WTC11 (cell line): ENCODE data around the gene OSBPL9. TPM values are rescaled to one million over a fixed set of nuclear protein-coding genes. Genes with fewer than 3 reads are reported as not detected.

Experiments
- ATAC-seq: fragments of 200-7000 bp; cut with Tn5 transposase; 2 replicates; pipeline ENCODE4 v1.10.0; 2021; ENCODE audit warnings: mild to moderate bottlenecking, moderate library complexity
- CTCF ChIA-PET: fragments of 300-600 bp; sonication (Branson Sonifier 250); formaldehyde crosslinking; loops from one replicate; lab custom pipeline; 2021; ENCODE audit warnings: antibody characterized with exemption; lab: Charles Lee
- POLR2A ChIA-PET: fragments of 350-600 bp; sonication (Branson Sonifier 250); formaldehyde crosslinking; loops from one replicate; lab custom pipeline; 2021; ENCODE audit warnings: antibody characterized with exemption; lab: Charles Lee
- DNase-seq: peaks from one replicate; pipeline ENCODE4 v3.0.0; 2021; ENCODE audit warnings: low spot score
- H3K27ac Mint-ChIP-seq: 2 replicates; pipeline ENCODE4 v1.8.0; 2021; ENCODE audit warnings: mixed read lengths
- H3K27me3 Mint-ChIP-seq: 2 replicates; pipeline ENCODE4 v1.8.0; 2021; ENCODE audit warnings: low read depth, mild to moderate bottlenecking, moderate library complexity, mixed read lengths
- H3K36me3 Mint-ChIP-seq: 2 replicates; pipeline ENCODE4 v1.8.0; 2021; ENCODE audit warnings: mixed read lengths
- H3K4me1 Mint-ChIP-seq: 2 replicates; pipeline ENCODE4 v1.8.0; 2022; ENCODE audit warnings: mixed read lengths
- H3K4me3 Mint-ChIP-seq: 2 replicates; pipeline ENCODE4 v1.8.0; 2021; ENCODE audit warnings: mild to moderate bottlenecking, moderate library complexity, mixed read lengths
- H3K9me3 Mint-ChIP-seq: 2 replicates; pipeline ENCODE4 v1.8.0; 2021; ENCODE audit warnings: mixed read lengths
- ATF3 ChIP-seq: sonication (generic); formaldehyde crosslinking; conservative IDR thresholded peaks from 2 replicates; pipeline ENCODE4 v1.8.1; 2022; ENCODE audit warnings: mild to moderate bottlenecking, missing genetic modification reagents
- CREB1 ChIP-seq: sonication (generic); formaldehyde crosslinking; IDR thresholded peaks from 2 replicates; pipeline ENCODE4 v1.8.0; 2023; ENCODE audit warnings: mild to moderate bottlenecking, missing genetic modification reagents
- ETV6 ChIP-seq: sonication (generic); formaldehyde crosslinking; IDR thresholded peaks from 2 replicates; pipeline ENCODE4 v1.8.1; 2022; ENCODE audit warnings: mild to moderate bottlenecking, missing genetic modification reagents
- GTF2I ChIP-seq: fragments of 250-450 bp; sonication (Bioruptor Pico); conservative IDR thresholded peaks from 2 replicates; pipeline ENCODE4 v1.4.0; 2021; ENCODE audit warnings: mild to moderate bottlenecking
- KAT7 ChIP-seq: sonication (generic); formaldehyde crosslinking; IDR thresholded peaks from 2 replicates; pipeline ENCODE4 v1.8.1; 2023; ENCODE audit warnings: missing genetic modification reagents, mild to moderate bottlenecking, borderline replicate concordance
- MAX ChIP-seq: sonication (generic); formaldehyde crosslinking; IDR thresholded peaks from 2 replicates; pipeline ENCODE4 v1.8.0; 2022; ENCODE audit warnings: mild to moderate bottlenecking, missing genetic modification reagents
- NFE2L1 ChIP-seq: sonication (generic); formaldehyde crosslinking; IDR thresholded peaks from 2 replicates; pipeline ENCODE4 v1.8.1; 2023; ENCODE audit warnings: missing genetic modification reagents
- SMAD3 ChIP-seq: sonication (generic); formaldehyde crosslinking; IDR thresholded peaks from 2 replicates; pipeline ENCODE4 v1.8.0; 2022; ENCODE audit warnings: missing genetic modification reagents, mild to moderate bottlenecking, borderline replicate concordance
- TP53 ChIP-seq: sonication (generic); formaldehyde crosslinking; IDR thresholded peaks from 2 replicates; pipeline ENCODE4 v1.8.1; 2023; ENCODE audit warnings: mild to moderate bottlenecking, missing genetic modification reagents
- USF2 ChIP-seq: sonication (generic); formaldehyde crosslinking; IDR thresholded peaks from 2 replicates; pipeline ENCODE4 v1.8.1; 2023; ENCODE audit warnings: mild to moderate bottlenecking, missing genetic modification reagents, moderate library complexity
- ZMAT4 ChIP-seq: fragments of 250-450 bp; sonication (Bioruptor Pico); IDR thresholded peaks from 2 replicates; pipeline ENCODE4 v1.9.0; 2021; ENCODE audit warnings: mild to moderate bottlenecking
- ZNF396 ChIP-seq: fragments of 250-450 bp; sonication (Bioruptor Pico); IDR thresholded peaks from 2 replicates; pipeline ENCODE4 v1.8.0; 2021; ENCODE audit warnings: mild to moderate bottlenecking, moderate library complexity, borderline replicate concordance
- total RNA-seq: library from RNA; stranded (reverse); gene quantifications from 3 replicates; pipeline ENCODE4 v1.2.3, GENCODE V29; 2021
- TF ChIP-seq, protein P1 (sequence below): sonication (generic); formaldehyde crosslinking; IDR thresholded peaks from 2 replicates; pipeline ENCODE4 v1.8.1; 2022; ENCODE audit warnings: missing genetic modification reagents, borderline replicate concordance
- TF ChIP-seq, protein P2 (sequence below): sonication (generic); formaldehyde crosslinking; IDR thresholded peaks from 2 replicates; pipeline ENCODE4 v1.8.0; 2023; ENCODE audit warnings: mild to moderate bottlenecking, missing genetic modification reagents

Gene OSBPL9
- total RNA-seq, 1 experiment from 2014 or later = 55.6 TPM

GRCh38 chr1:51635615-51636014, 18.7 kb downstream of the OSBPL9 start (continued):
- TF ChIP-seq ZMAT4 (CRISPR knock-in tag) (no peak), CREB1 (CRISPR knock-in tag) (no peak), MAX (CRISPR knock-in tag) (no peak), TP53 (CRISPR knock-in tag) (no peak), ETV6 (CRISPR knock-in tag) (no peak), NFE2L1 (CRISPR knock-in tag) (no peak), ATF3 (CRISPR knock-in tag) (no peak), ZNF396 (CRISPR knock-in tag) (no peak)
- TF ChIP-seq, protein P1, sequence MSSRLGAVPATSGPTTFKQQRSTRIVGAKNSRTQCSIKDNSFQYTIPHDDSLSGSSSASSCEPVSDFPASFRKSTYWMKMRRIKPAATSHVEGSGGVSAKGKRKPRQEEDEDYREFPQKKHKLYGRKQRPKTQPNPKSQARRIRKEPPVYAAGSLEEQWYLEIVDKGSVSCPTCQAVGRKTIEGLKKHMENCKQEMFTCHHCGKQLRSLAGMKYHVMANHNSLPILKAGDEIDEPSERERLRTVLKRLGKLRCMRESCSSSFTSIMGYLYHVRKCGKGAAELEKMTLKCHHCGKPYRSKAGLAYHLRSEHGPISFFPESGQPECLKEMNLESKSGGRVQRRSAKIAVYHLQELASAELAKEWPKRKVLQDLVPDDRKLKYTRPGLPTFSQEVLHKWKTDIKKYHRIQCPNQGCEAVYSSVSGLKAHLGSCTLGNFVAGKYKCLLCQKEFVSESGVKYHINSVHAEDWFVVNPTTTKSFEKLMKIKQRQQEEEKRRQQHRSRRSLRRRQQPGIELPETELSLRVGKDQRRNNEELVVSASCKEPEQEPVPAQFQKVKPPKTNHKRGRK (CRISPR knock-in tag) = no peak
- TF ChIP-seq, protein P2, sequence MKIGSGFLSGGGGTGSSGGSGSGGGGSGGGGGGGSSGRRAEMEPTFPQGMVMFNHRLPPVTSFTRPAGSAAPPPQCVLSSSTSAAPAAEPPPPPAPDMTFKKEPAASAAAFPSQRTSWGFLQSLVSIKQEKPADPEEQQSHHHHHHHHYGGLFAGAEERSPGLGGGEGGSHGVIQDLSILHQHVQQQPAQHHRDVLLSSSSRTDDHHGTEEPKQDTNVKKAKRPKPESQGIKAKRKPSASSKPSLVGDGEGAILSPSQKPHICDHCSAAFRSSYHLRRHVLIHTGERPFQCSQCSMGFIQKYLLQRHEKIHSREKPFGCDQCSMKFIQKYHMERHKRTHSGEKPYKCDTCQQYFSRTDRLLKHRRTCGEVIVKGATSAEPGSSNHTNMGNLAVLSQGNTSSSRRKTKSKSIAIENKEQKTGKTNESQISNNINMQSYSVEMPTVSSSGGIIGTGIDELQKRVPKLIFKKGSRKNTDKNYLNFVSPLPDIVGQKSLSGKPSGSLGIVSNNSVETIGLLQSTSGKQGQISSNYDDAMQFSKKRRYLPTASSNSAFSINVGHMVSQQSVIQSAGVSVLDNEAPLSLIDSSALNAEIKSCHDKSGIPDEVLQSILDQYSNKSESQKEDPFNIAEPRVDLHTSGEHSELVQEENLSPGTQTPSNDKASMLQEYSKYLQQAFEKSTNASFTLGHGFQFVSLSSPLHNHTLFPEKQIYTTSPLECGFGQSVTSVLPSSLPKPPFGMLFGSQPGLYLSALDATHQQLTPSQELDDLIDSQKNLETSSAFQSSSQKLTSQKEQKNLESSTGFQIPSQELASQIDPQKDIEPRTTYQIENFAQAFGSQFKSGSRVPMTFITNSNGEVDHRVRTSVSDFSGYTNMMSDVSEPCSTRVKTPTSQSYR (CRISPR knock-in tag) = no peak

- TF ChIP-seq USF2 (CRISPR knock-in tag) (no peak), SMAD3 (CRISPR knock-in tag) (no peak)
- TF ChIP-seq, protein P1 (CRISPR knock-in tag) = no peak
- no peaks in the 10 kb centered on the region for H3K36me3 Mint-ChIP-seq
- no peak overlapping the region for H3K27ac Mint-ChIP-seq
- no peak for ATAC-seq
- H3K9me3 Mint-ChIP-seq = no peaks in the 10 kb centered on the region
- DNase-seq = no peak
- no peak overlapping the region for H3K4me3 Mint-ChIP-seq
- CTCF ChIA-PET = no interaction called here
- POLR2A ChIA-PET = no interaction called here
- H3K27me3 Mint-ChIP-seq = no peaks in the 10 kb centered on the region
- H3K4me1 Mint-ChIP-seq = no peaks in the 10 kb centered on the region
These were observed 19.3 kb downstream of the OSBPL9 start for GRCh38 chr1:51636191-51636590.

GRCh38 chr1:51636764-51637522, 20.1 kb downstream of the OSBPL9 start:
- Mint-ChIP-seq H3K9me3 (no peaks in the 10 kb centered on the region), H3K27me3 (no peaks in the 10 kb centered on the region), H3K36me3 (no peaks in the 10 kb centered on the region), H3K27ac (no peak overlapping the region), H3K4me3 (no peak overlapping the region), H3K4me1 (no peaks in the 10 kb centered on the region)
- no peak for DNase-seq
- TF ChIP-seq KAT7 (CRISPR knock-in tag) (no peak), ATF3 (CRISPR knock-in tag) (no peak), GTF2I (CRISPR knock-in tag) (no peak)
- ATAC-seq = no peak
- ChIA-PET POLR2A (no interaction called here), CTCF (no interaction called here)
